ENCODE results near the gene MYL9. TPM values are rescaled to one million over a fixed set of nuclear protein-coding genes. Genes with fewer than 3 reads are reported as not detected.

The MYL9 gene
- total RNA-seq, 1 donor from 2014 or later, result 1,833 TPM

DNA sequence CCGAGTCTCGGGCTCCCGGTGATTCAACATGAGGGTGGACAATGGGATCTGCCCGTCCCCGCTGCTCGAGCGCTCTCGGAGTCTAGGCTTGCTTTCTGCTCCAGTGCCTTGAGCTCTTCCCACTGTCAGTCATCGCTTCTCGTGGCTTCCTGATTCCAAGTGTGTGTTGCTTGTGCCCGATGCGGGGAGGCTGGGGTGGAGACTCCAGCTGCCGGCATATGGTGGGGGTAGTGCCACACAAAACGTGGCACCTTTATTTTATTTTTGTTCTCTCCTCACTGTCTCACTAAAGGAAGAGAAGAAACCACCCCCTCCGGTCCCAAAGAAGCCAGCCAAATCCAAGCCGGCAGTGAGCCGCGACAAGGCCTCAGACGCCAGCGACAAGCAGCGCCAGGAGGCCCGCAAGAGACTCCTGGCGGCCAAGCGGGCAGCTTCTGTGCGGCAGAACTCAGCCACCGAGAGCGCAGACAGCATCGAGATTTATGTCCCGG, 14.8 kb upstream of the MYL9 start:
- no peak for DNase-seq (ENCODE audit: low spot score)

DNA sequence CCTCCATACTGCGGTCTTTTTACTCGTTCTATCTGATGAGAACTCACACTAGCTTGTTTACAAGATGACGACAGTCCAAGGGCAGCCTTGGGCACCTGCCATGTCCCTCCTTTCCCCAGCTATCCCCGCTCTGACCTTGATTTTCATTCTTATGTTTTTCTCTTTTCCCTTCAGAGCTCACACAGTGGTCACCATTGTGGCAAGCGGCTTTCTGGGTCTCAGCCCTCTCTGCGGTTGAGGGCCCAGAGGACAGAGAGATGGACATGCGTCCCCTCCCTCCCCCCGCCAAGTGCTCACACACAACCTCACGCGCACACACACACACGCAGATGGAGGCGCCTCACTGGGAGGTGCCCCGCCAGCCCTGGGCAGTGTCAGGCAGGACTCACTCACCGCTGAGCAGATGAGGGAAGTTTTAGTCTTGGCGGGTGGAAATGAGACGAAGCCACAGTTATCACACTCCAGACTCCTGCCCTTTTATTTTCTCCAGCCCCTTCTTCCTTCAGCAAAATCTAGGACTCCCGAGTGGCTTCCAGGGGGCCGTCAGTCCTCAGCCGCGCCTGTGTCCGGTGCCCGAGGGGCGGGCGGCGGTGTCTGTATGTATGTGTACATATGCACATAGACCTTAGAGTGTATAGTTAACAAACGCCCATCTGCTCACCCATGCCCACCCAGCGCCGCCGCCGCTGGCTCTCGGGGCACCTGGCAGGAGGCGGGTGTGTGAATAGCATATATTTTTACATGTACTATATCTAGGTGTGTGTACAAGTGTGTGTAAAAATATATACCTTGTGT, 13.8 kb upstream of the MYL9 start:
- no peak for DNase-seq (ENCODE audit: low spot score)

DNA sequence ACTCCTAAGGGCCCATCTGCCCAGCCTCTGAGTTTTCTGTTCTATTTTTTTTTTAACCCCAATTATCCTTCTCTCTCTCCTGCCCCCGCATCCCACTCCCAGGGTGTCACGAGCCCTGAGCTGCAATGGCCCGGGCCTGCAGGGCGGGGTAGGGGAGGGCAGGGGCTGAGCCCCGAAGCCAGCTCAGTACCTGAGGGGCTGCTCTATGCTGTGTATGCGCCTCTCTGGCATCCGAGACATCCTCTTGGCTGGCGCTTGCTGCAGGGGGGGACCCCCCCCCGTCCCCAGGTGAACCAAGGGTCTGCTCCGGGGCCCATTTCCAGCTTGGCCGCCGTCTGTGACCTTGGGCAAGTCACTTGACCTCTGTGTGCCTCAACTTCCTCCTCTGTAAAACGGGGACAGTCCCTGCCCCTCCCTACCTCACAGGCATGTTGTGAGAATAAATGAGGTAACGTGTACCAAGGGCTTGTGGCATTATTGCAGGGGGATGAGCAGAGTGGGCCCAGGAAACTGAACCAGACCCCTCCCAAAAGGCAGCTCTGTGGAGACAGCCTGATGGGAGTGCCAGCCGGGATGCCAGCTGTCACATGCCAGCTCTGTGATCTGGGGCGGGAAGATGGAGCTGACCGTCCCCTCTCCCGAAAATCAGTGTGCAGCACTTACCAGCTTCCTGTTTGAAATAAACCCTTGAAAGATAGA, 13.0 kb upstream of the MYL9 start:
- no peak for DNase-seq (ENCODE audit: low spot score)

DNA sequence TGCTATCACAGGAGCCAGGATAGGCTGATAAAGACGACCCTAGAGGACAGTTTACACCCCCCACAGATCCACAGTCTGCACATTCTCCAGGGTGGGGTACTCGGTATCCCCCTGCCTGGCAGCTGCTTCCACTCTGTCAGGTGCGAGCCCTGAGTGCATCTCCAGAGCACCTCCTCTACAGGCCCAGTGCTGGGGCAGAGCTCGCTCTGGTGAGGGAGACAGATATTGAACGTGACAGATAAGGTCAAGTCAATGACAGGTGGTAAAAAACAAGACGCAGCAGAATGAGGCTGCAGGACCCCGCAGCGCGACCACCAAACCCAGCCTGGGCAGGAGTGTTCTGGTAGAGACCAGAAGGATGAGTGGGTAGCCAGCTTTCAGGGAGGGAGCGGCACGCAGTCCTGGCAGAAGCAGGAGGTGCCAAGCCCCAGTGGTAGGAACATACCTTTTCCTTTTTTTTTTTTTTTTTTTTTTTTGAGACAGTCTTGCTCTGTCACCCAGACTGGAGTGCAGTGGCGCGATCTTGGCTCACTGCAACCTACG, 12.4 kb upstream of the MYL9 start:
- DNase-seq (ENCODE audit: low spot score), result no peak

DNA sequence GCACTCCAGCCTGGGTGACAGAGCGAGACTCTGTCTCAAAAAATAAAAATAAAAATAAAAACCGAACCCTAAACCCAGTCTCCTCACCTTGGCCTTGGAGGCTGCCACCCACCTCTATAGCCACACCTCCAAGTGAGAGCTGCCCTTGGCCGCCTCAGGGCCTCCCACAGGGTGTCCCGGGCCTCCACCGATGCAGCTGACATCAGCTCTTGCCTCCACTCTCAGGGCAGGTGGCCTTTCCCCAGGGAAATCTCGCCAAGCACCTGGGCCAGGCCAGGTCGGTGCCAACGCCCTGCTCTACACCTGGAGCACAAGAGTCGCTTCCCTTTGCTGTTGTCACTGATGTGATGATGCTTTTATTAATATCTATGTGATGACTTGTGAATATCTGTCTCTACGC, 8.9 kb upstream of the MYL9 start:
- DNase-seq (ENCODE audit: low spot score), result no peak

DNA sequence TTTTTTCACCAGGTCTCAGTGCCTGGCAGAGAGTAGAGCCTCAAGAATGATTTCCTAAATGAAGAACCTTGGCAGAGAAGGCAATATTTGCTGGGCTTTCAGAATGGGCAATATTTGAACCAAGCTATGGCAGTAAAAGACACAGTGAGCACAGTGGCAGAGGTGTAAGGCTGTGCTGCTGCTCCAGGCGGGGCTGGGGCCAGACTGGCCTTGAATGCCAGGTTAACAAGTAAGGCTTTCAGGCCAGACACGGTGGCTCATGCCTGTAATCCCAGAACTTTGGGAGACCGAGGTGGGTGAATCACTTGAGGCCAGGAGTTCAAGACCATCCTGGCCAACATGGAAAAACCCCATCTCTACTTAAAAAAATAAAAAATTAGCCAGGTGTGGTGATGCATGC, 8.5 kb upstream of the MYL9 start:
- no peak for DNase-seq (ENCODE audit: low spot score)

DNA sequence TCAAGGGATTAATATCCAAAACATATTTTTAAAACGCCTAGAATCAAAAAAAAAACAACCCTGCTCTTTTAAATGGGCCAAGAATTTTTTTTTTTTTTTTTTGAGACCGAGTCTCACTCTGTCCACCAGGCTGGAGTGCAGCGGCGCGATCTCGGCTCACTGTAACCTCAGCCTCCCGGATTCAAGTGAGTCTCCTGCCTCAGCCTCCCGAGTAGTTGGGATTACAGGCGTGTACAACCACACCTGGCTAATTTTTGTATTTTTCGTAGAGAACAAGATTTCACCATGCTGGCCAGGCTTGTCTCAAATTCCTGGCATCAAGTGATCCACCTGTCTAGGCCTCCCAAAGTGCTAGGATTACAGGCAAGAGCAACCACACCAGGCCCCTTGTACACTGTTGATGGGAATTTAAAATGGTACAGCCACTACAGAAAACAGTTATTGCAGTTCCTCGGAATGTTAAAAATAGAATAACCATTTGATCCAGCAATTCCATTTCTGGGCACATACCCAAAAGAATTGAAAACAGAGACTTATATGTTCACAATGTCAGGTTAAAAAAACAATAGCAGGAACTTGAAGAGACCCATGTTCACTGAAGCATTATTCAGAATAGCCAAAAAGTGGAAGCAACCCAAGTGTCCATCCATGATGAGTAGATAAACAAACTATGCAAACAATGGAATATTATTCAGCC, 3.1 kb upstream of the MYL9 start:
- DNase-seq (ENCODE audit: low spot score), result no peak

DNA sequence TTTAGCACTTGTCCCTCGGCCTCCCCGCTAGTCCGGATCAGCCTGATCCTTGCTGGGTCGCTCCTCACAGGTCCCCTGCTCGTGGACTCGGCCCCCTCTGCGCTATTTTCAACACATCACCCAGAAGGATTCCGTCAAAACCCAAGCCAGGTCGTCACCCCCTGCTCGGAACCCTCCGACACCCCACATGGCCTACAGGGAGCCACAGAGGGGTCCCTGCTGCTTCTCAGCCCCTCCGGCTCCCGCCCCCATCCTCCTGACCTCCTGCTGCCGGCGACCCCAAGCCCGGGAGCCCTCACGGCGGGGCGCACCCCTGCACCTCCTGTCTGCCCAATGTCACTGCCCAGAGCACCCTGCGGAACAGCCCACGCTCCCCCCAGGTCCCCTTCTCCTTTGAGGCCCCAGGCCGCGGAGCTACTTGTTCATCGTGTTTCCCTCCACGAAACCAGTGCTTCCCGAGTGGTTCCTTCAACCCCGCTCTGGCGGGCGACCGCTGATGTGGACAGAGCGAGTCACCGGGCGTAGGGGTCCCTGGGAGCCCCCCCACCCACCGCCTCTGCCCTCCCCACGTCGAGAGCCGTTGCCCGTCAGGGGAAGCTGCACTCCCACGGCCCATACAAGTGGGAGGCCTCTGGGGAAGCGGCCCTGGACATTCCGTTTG, 638 bp upstream of the MYL9 start:
- DNase-seq (ENCODE audit: low spot score), result no peak

DNA sequence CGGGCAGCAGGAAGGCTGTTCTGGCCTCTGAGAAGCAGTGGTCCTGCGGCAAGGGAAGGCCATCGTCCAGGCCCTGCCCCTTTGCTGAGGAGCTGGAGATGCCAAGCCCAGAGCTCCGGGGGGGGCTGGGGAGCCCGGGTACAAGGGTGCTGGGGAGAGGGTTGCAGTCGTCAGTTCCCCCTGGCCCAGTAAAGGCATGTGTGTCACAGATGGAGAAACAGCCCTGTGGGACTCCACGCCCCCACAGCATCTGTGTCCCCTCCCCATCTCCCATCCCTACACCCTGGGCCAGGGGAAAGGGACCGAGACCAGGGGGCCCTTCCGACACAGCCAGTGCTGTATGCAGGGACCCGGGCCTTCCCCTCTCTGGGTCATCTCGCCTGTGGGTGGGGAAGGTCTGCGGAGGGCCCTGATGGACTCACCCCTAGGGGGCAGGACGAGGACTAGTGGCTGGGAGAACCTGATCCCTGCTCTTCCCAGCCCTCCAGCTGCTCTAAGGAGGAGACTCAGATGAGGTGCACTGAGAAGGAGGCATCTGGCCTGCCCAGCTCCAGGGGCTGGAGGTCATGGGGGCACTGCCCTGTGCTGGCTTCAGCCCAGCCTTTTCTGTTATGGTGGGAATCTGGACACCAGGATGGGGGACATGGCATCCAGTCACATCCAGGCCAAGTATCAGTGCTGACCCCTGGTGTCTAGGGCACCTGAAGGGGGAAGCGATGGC, 609 bp downstream of the MYL9 start:
- DNase-seq (ENCODE audit: low spot score), result no peak

DNA sequence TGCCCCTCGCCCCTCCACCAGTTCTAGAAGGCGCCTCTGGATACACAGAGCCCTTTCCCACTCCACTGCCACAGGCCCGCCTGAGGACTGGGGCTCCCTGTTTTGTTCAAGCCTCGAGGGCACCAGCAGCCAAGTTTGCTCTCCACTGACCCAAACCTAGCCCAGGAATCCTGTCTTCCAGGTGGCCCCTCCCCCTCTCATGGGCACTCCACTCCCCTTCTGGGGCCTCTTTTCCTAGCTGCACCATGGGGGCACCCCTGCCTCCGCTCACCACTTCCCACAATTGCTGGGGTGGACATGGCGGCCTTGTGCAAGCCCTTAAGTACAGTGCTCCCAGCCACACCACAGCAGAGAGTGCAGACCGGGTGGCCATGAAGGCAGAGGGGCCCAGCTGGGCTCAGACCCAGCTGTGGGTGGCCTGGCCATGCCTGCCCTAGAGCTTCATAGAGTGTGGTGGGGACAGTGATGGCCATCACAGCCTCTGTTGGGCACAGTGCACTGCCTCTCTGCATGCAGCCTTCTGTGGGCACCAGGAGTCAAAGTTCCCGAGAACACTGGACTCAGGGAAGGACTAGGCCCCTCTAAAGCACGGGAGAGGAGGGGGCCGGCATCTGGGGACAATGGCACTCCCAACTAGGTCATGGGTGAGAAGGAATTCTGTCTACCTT, 1.3 kb downstream of the MYL9 start:
- no peak for DNase-seq (ENCODE audit: low spot score)

DNA sequence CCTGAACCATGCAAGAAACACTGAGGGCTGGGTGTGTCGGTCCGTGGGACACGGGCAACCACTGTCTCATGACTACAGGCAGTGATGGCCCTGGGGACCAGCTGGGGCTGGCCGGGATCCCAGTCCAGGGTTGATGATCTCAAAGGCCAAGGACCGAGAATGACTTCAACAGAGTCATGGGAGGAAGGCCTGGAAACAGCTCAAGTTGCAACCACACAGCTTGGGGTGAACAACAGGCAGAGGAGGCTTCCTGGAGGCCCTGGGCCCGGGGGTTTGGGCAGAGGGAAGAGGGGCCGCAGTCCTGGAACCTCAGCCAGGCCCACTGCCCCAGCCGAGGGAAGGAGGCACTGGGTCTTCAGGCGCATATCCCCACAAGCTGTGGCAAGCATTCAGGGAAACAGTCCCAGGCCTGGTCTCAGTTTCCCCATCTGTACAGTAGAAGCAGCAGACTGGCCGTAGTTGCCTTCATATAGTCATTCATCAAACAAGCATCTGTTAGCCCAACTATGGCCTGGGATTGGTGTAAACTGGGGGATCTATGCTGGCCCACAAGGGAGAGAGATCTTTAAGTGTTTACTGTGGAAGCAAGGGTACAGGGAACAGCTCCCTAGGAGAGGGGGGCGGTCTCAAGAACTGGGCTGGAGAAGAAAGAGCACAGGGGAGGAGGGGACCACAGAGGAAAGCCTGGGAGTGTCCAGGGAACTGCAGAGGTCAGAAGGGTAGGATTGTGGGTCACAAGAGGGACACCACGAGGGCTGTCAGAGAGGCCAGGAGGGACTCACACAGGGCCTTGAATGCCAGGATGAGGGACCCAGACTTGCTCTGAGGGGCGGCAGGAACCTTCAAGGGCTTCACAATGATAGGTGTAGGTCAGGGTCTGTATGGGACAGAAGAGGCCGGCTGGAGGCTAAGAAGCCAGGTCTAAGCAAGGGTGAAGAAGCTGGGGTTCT, 2.1 kb downstream of the MYL9 start:
- peak; percentile 67 for DNase-seq (ENCODE audit: low spot score)

DNA sequence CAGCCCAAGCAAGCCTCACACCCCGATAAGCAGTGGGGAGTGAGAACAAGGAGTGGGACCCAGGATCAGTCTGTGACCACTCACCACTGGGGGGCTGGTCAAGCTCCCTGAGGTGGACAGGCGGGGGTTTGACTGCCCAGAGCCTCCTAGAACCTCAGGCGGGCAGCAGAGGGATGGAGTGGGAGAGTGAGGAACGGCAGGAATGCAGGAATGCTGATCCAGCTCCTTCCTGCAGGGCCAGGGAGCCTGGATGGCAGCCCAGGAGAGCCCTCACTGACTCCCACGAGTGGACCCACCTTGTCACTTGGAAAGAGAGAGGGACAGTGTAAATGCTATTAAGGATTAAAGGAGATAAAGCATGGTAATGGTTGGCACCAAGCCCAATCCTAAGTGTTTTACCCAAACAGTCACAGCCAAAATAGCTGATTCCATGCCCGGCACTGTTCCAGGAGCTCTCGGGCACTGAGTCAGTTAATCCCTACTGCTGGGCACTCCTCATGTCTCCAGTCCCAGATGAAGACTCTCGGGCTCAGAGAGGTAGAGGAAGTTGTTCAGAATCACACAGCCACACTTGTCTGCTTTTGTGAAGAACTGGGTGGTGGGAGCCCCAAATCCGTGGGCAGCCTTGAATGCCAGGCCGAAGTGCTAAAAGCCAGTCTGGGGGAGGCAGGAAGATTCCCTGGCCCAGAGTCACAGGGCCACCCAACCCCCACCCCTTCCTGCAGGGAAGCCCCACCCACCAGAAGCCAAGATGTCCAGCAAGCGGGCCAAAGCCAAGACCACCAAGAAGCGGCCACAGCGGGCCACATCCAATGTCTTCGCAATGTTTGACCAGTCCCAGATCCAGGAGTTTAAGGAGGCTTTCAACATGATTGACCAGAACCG, 3.1 kb downstream of the MYL9 start:
- DNase-seq (ENCODE audit: low spot score), result no peak

DNA sequence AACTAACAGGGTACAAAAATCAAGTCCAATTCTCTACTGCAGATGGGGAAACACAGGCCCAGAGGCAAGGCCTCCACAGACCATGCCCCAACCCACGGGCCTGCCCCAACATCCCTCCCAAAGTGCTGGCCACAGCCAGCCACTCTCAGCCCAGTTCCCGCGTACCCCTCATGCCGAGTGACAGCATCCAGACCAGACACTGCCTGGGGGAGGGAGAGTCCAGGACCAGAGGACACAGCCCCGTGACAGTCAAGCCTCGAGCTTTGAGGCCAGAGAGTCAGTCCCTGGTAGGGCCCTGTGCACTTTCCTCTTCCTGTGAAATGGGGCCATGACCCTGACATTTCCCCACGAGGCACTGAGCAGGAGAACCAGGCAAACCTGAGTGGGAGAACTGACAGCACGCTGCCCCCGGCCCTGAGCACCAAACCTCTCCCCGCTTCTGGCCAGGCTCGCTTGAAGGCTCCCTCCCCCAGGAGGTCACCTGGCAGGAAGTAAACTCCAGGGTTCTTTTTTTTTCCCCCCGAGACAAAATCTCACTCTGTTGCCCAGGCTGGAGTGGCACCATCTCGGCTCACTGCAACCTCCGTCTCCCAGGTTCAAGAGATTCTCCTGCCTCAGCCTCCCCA, 4.9 kb downstream of the MYL9 start:
- no peak for DNase-seq (ENCODE audit: low spot score)

DNA sequence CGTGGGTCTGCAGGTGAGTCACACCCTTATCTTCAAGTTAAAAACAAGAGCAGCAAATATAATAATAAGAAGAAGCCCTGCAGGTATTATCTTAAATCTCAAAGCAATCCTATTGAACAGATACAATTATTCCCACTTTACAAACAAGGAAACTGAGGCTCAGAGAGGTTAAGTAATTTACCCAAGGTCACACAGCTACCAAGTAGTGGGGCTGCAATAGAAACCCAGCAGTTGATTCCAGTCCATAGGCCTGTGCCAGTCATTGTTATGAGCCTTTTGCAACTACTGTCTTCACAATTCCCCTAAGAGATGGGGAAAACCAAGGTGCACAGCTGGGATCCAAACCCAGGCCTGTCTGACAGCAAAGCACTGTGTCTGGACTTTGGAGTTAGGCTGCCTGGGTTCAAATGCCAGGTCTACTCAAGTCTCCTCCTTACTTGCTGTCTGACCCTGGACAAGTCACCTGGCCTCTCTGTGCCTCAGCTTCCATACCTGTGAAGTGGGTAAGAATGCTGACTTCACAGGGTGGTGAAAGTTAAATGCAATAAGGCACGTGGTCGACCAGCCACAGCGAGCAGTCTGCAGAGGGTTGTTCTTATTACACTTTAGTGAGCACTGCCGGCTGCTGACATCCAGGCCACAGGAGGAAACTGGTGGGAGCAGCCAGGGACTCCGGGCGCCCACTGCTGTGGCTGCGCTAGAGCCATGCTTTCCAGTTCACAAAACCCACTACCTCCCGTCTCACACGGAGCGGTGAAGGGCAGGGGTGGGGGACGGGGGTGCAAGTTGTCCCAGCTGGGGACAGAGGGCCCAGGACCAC, 6.1 kb downstream of the MYL9 start:
- no peak for DNase-seq (ENCODE audit: low spot score)

DNA sequence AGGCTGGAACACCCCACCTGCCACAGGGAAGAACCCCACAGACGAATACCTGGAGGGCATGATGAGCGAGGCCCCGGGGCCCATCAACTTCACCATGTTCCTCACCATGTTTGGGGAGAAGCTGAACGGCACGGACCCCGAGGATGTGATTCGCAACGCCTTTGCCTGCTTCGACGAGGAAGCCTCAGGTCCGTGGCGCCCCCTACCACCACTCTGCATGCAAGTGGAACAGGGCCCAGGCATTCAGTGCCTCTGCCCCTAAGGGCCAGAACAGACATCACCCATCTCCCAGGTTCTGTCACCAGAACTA, 6.6 kb downstream of the MYL9 start:
- DNase-seq (ENCODE audit: low spot score), result no peak

DNA sequence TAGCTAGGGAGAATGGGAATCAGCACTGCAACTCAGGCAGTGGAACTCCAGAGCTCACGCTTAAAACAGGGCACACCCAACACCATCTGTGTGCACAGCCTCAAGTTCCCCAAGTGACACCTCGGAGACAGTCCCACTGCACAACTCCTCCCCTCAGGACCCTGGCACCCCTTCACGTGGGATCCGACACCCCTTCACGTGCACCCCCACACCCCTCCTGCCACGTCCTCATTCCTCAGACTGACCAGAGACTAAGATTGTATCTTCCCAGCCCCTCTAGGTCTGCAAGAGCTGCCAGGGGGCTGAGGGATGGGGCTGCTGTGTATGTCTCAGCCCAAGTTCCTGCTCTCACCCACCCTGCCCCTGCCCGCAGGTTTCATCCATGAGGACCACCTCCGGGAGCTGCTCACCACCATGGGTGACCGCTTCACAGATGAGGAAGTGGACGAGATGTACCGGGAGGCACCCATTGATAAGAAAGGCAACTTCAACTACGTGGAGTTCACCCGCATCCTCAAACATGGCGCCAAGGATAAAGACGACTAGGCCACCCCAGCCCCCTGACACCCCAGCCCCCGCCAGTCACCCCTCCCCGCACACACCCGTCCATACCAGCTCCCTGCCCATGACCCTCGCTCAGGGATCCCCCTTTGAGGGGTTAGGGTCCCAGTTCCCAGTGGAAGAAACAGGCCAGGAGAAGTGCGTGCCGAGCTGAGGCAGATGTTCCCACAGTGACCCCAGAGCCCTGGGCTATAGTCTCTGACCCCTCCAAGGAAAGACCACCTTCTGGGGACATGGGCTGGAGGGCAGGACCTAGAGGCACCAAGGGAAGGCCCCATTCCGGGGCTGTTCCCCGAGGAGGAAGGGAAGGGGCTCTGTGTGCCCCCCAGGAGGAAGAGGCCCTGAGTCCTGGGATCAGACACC, 7.6 kb downstream of the MYL9 start:
- DNase-seq (ENCODE audit: low spot score), result no peak
